ENCODE data around the gene PRKCZ. TPM values are rescaled to one million over a fixed set of nuclear protein-coding genes. Genes with fewer than 3 reads are reported as not detected.
A peak's percentile ranks its signal among the peaks of the same experiment; 100 is the strongest.

Gene PRKCZ
- total and polyA plus RNA-seq, 9 of the 15 experiments (the other 6 are each of a cell fraction or from before 2014, with no cell fraction given): 0.07 to 3.1 (median 1.3) TPM

- TF ChIP-seq ARID3B (CRISPR knock-in tag; IDR thresholded peaks at IDR 0.05; ENCODE audit: borderline replicate concordance) (no peak; the same call in 1 of the 2 replicates), RBM17 (IDR thresholded peaks at IDR 0.05; ENCODE audit: borderline replicate concordance, low read depth, low read length) (no peak), CC2D1A (IDR thresholded peaks at IDR 0.05) (no peak), POLR2A (conservative IDR thresholded peaks at IDR 0.05) (peak; percentile 94), DNMT1 (IDR thresholded peaks at IDR 0.05) (no peak), DACH1 (IDR thresholded peaks at IDR 0.05; ENCODE audit: partially characterized antibody) (no peak), BRCA1 (IDR thresholded peaks at IDR 0.05) (no peak), BRCA1 (CRISPR knock-in tag; IDR thresholded peaks at IDR 0.05) (no peak; the same call in 1 of the 2 replicates), POLR2H (tag; IDR thresholded peaks at IDR 0.05; ENCODE audit: low read depth) (no peak; the same call in 1 of the 2 replicates), USF2 (CRISPR knock-in tag; IDR thresholded peaks at IDR 0.05) (peak; percentile 77), ZNF444 (CRISPR knock-in tag; IDR thresholded peaks at IDR 0.05) (no peak), ZNF121 (CRISPR knock-in tag; conservative IDR thresholded peaks at IDR 0.05) (no peak), STAT6 (CRISPR knock-in tag; IDR thresholded peaks at IDR 0.05) (no peak), HDAC8 (tag; IDR thresholded peaks at IDR 0.05) (no peak), SMAD4 (CRISPR knock-in tag; conservative IDR thresholded peaks at IDR 0.05) (peak; percentile 63; the same call in 1 of the 2 replicates), THAP12 (CRISPR knock-in tag; IDR thresholded peaks at IDR 0.05) (peak; percentile 26; the same call in 1 of the 2 replicates), ZNF695 (CRISPR knock-in tag; IDR thresholded peaks at IDR 0.05) (no peak), NCOA6 (IDR thresholded peaks at IDR 0.05) (no peak), HMBOX1 (IDR thresholded peaks at IDR 0.05) (no peak), ZNF644 (tag; IDR thresholded peaks at IDR 0.05; ENCODE audit: low read depth) (no peak), ARNT (IDR thresholded peaks at IDR 0.05) (peak; percentile 9 to 62; a peak in 2 of 4 replicates), SMARCE1 (IDR thresholded peaks at IDR 0.05) (no peak)
Observed at GRCh38 chr1:2199042-2199810, 149.0 kb downstream of the PRKCZ start (continued).
